GM21717 (cell line): ENCODE results near the gene BOC.

Experiments
- ATAC-seq: cut with Tn5 transposase; IDR thresholded peaks from one replicate; pipeline ENCODE4 v1.9.1; 2021; ENCODE audit warnings: mild to moderate bottlenecking, moderate library complexity; ENCODE audit not compliant: unreplicated experiment

Gene BOC

DNA sequence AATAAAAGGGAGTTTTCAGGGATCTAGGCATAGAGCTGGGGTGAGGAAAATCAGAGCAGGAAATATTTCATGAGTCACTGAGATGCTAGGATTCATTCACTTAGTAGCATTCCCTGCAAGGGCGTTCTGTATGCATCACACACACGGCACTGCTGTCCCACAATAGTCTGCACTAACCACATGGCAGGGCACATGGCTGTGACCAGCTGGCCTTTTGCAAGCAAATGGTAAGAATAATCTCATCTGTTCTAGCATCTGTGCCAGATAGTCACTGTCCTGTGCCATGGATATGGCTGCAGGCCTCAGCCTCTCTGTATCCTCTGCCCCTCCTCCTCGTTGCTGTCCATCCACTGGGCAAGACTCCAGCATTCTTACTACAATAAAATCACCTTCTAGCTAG, 37.8 kb downstream of the BOC start:
- ATAC-seq, result no peak

DNA sequence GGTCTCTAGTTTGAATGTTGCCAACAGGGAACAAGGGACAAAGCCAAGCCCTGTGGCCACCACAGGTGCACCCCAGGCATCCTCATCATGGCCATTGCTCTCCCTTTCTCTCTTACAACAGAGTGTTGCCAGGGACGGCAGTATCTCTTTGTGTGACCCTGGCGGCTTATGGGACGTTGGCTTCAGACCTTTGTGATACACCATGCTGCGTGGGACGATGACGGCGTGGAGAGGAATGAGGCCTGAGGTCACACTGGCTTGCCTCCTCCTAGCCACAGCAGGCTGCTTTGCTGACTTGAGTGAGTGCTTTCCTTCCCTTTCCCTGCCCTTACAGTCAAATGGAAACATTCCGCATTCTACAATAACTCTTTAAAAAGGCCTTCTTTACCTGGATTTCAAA, 38.2 kb downstream of the BOC start:
- no peak for ATAC-seq

DNA sequence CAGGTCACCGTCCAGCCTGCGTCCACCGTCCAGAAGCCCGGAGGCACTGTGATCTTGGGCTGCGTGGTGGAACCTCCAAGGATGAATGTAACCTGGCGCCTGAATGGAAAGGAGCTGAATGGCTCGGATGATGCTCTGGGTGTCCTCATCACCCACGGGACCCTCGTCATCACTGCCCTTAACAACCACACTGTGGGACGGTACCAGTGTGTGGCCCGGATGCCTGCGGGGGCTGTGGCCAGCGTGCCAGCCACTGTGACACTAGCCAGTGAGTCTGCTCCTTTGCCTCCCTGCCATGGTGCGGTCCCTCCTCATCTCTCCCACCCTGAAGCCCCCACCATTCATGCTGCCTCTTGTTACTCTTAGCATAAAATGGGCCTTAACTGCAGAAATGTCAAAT, 39.2 kb downstream of the BOC start:
- ATAC-seq, result no peak

DNA sequence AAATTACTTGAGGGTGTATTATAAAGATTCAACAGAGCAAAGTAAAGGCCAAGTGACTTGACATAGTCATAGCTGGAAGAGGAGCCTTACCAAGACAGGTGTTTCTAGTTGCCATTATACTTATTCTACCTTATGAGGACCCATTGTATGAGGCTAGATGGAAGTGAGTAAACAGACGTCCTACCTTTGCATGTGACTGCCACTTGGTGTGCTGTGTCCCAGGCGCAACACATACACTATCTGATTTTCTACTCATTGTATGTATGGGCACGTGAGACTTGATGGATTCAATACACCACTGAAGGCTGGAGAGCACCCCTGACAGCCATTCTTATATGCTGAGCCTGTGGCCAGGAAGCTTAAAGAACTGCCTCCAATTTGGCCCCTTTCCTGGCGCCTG, 40.5 kb downstream of the BOC start:
- ATAC-seq, result no peak

DNA sequence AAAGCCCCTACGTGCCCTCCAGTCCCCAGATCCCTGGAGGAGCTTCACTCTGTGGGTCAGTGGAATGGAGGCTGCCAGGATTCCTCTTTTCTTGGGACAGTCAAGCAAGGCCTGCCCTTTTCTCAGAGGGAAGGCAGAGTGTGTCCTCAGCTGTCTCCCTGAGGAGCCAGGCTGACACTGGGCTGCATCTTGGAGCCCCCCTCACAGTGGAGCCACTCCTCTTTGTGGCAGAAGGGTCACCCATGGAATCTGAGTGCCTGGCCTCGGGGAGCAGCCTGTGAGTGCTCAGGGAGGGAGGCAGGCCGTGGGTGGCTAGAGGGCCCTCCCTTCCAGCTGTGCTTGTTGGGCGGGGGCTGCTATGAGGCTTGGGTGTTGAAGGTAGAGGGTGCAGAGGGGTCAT, 41.2 kb downstream of the BOC start:
- ATAC-seq, result no peak

DNA sequence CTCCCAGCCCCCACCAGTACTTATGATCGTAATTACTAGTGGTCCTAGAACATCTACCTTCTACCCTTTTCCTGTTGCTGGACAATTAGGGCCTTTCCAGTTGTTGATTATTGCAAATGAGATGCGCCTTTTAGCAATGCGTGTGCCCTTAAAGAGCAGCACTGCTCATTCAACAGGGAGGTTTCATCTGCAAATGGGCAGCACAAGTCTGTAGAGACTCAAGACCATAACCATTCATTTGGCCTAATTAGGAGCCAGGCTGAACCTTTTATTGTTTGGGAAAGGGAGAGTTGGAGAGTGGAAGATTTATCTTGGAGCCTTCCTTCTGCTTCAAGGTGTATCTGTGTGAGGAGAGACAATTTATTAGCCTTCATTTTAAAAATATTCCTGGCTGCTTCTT, 42.3 kb downstream of the BOC start:
- ATAC-seq, result no peak

DNA sequence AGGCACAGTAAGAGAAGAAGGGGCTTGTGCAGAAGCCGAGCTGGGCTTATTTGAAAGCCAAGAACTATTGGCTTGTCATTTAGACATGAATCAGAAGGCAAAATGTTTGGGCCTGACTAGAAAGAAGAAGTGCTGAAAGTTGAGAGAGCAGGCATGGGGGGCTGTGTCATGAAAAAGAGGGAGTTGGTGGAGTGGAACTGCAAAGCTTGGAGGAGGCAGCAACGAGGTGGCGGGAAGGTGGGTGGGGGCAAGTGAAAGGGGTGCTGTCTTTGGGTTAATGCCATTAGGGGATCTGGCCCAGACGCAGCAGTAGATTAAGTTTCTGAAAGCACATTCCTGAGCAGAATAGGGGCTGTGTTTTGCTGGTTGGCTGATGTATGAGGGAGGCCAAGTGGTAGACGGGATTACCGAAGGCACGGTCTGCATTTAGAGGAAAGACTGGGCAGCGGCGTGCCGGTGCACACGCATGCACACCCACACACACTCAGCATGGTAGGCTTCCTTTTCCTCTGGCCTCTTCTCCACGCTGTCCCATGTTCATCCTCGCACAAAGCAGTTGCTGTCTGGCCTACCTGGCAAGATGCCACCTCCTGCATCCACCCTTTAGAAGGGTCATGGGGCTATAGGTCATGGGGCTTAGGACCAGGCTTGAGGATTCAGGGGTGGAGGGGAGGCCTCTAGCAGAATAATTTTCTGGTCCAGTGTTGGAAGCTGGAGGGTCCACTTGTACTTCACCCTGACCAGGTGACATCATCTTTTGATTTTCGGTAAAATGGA, 43.0 kb downstream of the BOC start:
- ATAC-seq, result no peak

DNA sequence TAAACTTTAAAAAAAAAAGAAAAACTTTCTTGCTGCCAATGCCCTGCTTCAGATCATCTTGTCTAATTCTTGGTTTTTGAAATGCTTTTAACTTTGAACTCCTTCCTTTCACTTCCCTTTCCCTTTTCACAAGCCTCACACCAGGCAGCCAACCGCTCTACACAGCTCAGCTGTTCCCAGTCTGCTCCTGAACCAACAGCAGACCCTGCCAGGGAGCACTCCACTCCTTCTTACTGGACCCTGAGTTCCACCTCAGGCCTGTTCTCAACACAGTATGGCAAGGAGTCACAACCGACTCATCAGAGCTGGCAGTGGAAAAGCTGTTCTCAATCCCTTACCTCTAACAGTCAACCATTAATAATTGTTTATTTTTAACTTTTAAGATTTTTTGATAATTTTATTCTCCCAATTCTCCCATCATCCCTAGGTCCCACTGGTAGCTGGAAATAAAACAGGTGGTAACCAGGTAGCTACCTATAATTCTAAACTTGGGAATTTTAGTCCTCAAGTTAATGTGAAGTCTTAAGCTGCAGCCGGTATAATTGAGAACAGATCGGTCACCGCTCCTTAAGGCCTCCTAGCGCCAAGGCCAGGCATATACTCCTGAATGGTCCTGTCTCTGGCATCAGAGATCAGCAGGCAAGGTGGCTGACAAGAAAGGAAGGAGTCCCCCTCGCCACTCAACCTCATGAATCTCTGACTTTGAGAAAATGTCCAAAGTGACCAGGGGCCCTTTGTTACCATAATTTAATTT, 43.9 kb downstream of the BOC start:
- no peak for ATAC-seq

DNA sequence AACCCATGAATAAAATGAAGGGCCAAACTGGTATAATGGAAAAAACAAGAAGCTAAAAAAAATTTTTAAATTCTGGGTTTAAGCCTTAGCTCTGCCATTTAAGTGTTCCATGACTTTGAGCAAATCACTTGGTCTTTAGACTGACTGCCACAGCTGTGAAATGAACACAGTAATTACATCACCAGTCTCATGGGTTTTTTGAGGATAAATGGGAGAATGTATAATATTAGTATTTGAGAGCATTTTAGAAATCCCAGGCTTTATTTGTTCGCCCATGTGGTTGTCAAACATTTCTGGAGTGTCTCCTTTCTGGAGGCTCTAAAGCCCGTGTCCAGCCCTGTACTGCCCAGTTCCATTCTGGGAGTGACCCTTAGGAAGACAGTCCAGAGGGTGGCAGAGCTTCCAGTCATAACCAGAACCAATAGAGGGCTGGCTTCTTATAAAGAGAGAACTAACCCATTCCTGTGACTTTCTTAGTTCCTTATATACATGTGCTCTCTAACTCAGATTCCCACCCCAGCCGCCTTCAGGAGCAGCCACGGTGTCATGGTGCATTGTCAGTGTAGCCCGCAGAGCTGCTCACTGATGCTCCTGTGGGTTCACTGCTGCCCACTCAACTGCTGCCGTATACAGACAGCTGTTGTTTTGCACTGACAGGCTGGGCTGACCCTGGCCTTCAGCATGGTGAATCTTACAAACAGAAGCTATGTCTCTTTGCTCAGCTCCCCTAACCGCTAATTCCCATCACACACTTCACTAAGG, 44.7 kb downstream of the BOC start:
- ATAC-seq, result no peak

DNA sequence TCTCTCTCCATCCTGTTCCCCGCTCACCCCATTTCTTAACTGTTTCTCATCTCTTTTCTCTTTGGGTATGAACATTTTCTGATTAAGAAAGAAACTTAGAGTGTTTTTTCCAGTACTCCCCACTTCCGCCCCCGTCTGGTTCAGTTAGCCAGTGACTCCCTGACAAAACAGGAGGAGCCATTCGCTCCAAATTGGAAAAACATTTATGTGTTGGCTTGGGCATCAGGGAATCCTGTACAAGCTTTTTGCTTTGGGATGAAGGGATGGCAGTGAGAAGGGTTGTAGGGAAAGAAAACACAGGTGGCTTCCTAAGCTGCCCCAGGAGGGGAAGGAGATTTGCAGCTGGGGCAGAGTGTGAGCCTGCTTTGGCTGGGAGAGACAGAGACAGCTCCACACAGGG, 47.0 kb downstream of the BOC start:
- no peak for ATAC-seq

DNA sequence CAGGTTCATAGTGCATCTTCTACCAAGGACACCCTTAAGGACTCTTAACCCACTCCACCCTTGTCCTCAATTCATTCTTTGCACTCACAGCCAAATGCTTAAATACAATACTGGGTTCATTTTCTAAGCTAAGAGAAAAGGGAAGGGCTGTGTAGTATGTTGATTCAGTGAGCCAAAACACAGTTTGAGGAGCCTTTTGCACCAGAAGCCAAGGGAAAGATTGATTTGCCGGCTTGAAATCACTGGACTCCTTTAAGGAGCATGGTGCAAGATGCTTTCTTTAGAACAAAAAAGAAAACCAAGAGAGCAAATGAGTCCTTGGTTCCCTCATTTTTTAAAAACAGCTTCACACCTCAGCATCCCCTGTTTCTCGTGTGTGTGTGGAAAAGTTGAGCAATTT, 47.8 kb downstream of the BOC start:
- no peak for ATAC-seq

DNA sequence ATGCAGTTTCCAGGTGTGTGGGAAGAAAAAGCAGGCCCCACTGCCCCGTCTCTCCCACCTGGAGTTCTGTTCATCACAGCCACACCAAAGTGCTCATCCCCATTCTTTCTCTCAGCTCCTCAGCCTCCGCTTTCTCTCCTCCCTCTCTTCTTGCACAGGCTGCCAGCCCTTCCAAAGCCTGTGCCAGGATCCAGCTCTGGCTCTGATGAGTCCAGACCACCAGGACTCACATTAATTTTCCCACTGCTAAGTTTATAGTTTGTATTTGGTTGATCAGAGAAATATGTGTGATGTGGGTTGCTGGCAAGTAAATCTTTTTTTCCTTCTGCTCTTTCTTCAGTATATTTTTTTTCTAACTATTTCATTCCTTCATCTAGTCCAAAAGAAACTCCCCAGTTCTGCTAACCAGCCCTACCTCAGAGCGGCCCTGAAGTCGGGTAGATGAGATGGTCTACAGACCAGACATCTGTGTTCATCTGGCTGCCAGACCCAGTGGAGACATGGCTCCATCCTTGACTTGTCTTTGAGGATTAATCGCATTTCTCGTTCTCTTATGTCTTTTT, 49.8 kb downstream of the BOC start:
- no peak for ATAC-seq

DNA sequence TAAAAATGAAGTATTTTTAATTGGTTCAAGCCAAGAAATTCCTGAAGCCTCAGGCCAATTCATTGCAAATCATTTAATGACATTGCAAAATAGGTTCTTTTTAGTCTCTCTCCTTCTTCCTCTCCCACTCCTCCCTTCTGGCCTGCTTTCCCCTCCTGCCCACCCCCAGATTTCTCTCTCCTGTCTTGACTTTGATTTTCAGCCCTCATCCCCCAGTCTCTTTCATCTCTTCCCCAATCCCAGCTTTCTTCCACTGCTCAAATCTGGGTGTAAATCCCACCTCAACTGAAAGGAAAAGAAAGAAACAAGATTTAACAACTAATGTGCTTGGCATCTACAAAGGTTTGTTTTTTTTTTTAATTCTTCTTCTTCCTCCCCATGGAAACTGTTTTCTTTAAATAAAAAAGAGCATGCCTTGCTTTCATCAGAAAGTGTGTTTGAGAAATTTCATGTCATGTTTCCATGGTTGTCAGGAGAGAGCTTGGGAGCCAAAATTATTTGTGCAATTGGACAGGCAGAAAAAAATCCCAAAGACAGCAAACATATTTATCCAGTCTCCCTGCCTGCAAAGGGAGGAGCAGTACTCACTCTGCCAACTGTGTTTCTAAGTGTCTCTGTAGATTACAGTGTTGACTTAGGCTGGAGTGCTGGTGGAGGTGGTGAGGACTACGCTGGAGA, 50.4 kb downstream of the BOC start:
- ATAC-seq, result no peak

DNA sequence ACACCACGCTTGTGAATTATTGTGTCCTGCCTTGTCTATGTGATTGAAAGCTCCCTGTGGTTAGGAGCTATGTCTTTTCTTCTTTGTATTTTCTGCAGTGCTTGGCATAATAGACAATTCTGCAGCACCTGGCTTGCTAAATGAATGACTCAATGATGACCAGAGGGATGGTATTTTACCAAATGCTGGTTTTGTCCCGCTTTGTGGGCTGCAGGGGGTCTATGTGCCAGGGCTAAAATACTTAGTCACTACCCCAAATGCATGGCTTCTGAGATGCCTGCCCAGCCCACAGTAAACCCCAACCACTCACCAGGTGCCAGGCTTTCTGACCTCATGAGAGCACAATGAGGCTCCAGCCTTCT, 50.9 kb downstream of the BOC start:
- no peak for ATAC-seq

DNA sequence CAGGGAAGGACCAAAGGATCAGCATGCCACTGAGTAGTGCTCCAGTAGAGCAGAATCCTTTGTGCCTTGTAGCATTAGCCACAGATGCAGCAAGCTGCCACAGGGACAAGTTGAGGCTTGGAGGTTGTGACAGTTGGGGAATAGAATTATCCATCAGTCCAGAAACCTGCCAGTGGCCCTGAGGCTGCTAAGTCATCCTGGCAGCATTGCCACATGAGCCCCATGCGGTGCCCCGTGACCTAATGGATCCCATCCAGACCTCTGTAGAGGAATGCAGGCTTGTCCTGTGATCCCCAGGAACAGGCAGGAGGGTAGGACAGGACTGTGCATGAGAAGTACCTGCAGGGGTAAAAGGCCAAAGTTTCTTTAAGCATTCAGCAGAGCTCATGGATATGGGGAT, 51.7 kb downstream of the BOC start:
- ATAC-seq, result no peak

DNA sequence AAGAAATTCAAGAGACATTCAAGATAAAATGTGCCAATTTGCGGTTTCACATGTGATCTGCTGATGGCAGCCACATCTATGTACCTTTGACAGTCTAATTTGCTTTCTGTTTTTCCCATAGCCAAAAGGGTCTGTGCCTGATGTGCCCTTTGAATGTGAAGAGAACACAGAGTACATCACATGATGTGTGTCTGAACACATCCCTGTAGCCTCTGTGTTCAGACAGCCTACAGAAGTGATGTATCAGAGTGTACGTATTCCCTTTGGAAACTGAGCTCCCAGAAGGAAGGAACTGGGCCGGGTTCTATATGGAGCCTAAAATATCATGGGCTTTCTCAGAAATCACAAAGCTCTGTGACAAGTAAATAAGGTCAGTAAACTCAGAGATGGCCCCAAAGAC, 52.4 kb downstream of the BOC start:
- ATAC-seq, result no peak

DNA sequence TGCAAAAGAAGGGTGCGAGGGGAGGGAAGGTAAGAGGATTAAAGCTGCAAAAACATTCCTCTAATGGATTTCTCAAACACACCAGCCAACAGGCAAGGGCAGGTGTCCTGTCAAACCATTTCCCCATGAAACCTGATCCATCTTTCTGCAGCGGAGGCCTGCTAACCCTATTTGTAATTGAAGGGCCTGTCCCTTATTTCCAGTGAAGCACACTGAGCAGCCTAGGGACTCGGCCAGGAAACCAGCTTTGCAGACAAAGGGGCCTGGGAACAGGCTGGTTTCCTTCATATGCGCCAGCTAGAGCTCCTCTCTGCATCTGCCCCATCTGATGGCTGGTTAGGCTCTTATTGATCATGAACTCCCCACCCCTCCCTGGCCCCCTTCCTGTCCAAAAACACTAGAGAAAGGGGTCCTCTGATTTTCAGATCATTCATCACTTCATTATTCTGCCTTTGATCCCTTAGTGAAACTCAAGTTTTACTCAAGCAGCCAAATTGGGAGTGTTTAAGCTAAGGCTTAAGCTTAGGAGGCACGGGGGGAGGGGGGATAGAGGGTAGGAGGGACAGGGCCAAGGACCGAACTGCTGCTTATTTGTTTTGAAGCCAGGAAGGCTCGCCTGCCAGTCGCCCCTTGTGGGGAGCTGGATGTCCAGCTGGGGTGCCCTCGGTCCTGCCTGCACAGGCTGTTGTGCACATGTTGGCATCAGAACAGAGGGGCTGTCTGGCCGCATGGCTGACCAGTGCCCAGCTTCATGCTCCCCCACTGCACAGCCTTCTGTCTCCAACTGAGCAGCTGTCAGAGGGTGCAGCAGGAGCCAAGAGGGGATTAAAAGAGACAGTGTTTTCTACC, 53.1 kb downstream of the BOC start:
- ATAC-seq, result no peak

DNA sequence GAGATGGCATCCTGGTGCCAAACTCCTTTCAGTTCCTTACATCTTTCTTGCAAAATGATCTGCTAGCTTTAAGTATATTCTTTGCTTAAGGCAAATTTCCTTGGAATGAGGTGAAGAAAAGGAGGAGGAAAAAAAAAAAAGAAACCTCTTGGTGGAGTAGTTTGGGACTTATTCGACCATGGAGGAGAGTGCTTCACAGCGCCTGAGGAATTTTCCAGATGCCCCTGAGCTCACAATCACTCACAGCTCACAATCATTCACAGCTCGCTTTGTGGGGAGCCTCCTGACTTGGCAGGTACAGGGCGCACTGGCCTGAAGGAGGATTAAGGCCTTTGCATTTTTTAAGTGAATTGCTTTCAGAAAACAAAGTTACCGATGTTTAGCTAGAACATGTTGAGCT, 53.9 kb downstream of the BOC start:
- ATAC-seq, result no peak

DNA sequence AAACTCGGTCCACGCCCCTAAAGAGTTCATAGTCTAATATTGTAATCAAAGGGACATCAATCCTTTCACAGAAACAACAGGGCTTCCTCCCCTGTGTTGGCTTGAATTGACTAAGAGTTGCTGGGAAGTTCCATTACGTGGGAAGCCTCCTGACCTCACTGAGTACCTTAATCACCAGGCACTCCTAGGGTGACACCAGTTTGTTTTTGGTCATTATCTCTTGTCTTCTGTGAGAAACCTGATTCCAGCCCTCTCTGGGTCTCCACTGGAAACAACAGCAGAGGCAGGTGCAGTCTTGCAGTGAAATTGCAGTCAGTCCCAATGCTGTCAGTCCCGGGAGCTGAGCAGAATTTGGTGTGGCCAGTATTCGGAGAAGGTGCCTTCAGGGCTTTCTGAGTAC, 55.4 kb downstream of the BOC start:
- ATAC-seq, result no peak

DNA sequence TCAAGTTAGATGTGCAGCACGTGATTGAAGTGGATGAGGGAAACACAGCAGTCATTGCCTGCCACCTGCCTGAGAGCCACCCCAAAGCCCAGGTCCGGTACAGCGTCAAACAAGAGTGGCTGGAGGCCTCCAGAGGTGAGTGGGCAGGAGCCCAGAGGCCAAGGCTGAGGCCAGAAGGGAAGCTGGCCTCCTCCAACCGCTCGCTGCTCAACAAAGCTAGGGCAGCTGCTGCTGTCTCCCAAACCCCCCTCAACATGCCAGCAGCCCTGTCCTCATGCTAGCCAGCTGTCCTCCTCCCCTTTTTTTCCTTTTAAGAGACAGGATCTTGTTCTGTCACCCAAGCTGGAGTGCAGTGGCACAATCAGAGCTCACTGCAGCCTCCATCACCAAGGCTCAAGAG, 57.0 kb downstream of the BOC start:
- ATAC-seq, result no peak
